K562 (cell line): ENCODE results near the gene CNRIP1. TPM values are rescaled to one million over a fixed set of nuclear protein-coding genes. Genes with fewer than 3 reads are reported as not detected.

ENCODE experiments used
- ARID2 ChIP-seq: fragments of 450-650 bp; IDR thresholded peaks from 2 replicates; pipeline ENCODE4 v1.6.1; 2017; ENCODE audit warnings: antibody characterized with exemption, mild to moderate bottlenecking
- BRCA1 ChIP-seq, 2 experiments: fragments of 450-650 bp in 1 of 2; sonication (generic) in 1 of 2; formaldehyde crosslinking in 1 of 2; IDR thresholded peaks; 2 replicates each; pipeline versions ENCODE4 v1.5.0 to v1.6.1; 2017 to 2020; ENCODE audit warnings: mild to moderate bottlenecking in 1 of 2, missing genetic modification reagents in 1 of 2
- CHD7 ChIP-seq: fragments of 200-600 bp; sonication (generic); IDR thresholded peaks from one replicate; pipeline ENCODE4 v1.6.1; 2012; ENCODE audit warnings: mild to moderate bottlenecking, low read depth, low read length, inconsistent platforms
- DLX4 ChIP-seq: fragments of 250-450 bp; sonication (Bioruptor Pico); IDR thresholded peaks from 2 replicates; pipeline ENCODE4 v1.6.1; 2021; ENCODE audit warnings: mild to moderate bottlenecking
- ESRRA ChIP-seq: fragments of 450-650 bp; IDR thresholded peaks from 2 replicates; pipeline ENCODE4 v1.6.1; 2014; ENCODE audit warnings: low read depth, mild to moderate bottlenecking, moderate library complexity, borderline replicate concordance
- FOXK1 ChIP-seq: sonication (generic); formaldehyde crosslinking; IDR thresholded peaks from 2 replicates; pipeline ENCODE4 v1.8.0; 2022; ENCODE audit warnings: missing genetic modification reagents, mild to moderate bottlenecking, borderline replicate concordance
- IRF2 ChIP-seq: sonication (generic); formaldehyde crosslinking; IDR thresholded peaks from 2 replicates; pipeline ENCODE4 v1.8.1; 2022; ENCODE audit warnings: mild to moderate bottlenecking, missing genetic modification reagents
- KLF16 ChIP-seq: IDR thresholded peaks from 2 replicates; pipeline ENCODE4 v1.6.1; 2016; ENCODE audit warnings: antibody characterized with exemption
- LARP7 ChIP-seq: fragments of 450-650 bp; IDR thresholded peaks from 2 replicates; pipeline ENCODE4 v1.6.1; 2016
- NRF1 ChIP-seq, 2 experiments: fragments of 450-650 bp; IDR thresholded peaks in 1 of 2; conservative IDR thresholded peaks in 1 of 2; 2 replicates each; pipeline ENCODE4 v1.6.1; 2014; ENCODE audit warnings: mild to moderate bottlenecking in 2 of 2
- POLR2AphosphoS5 ChIP-seq: IDR thresholded peaks from 2 replicates; pipeline ENCODE4 v1.6.1; 2011; ENCODE audit warnings: mild to moderate bottlenecking, low read depth, low read length, moderate library complexity; ENCODE audit not compliant: control insufficient read depth, insufficient read depth
- RHOXF2B ChIP-seq: fragments of 250-450 bp; sonication (Bioruptor Pico); conservative IDR thresholded peaks from 2 replicates; pipeline ENCODE4 v1.5.1; 2021
- SNRNP70 ChIP-seq: fragments of 200-400 bp; formaldehyde crosslinking; optimal IDR thresholded peaks from 2 replicates; pipeline ENCODE3; 2017; ENCODE audit warnings: low read depth, low read length
- SREBF1 ChIP-seq: fragments of 150-350 bp; IDR thresholded peaks from 2 replicates; pipeline ENCODE4 v1.6.1; 2014; ENCODE audit warnings: antibody characterized with exemption, low read depth, low read length, borderline replicate concordance
- STAT5B ChIP-seq: fragments of 250-450 bp; sonication (Bioruptor Pico); IDR thresholded peaks from 2 replicates; pipeline ENCODE4 v1.8.0; 2021; ENCODE audit warnings: mild to moderate bottlenecking, inconsistent platforms
- YBX1 ChIP-seq: fragments of 450-650 bp; IDR thresholded peaks from 2 replicates; pipeline ENCODE4 v1.7.1; 2016; ENCODE audit warnings: mild to moderate bottlenecking
- ZFP30 ChIP-seq: fragments of 250-450 bp; sonication (Bioruptor Pico); IDR thresholded peaks from 2 replicates; pipeline ENCODE4 v1.8.0; 2022; ENCODE audit warnings: moderate library complexity, mild to moderate bottlenecking, inconsistent platforms, borderline replicate concordance
- ZNF76 ChIP-seq: fragments of 250-450 bp; sonication (Bioruptor Pico); IDR thresholded peaks from 2 replicates; pipeline ENCODE4 v1.4.0; 2020; ENCODE audit warnings: mild to moderate bottlenecking, moderate library complexity, borderline replicate concordance
- polyA plus RNA-seq, 8 experiments: library from polyadenylated mRNA; depleted of rRNA in 4 of 8; stranded (reverse) in 5 of 8; unstranded in 3 of 8; fragments of >200 nt; fragmentation: Nextera tagmentation in 2 of 8; fragmentation: Illumina TruSeq in 1 of 8; extraction: Ambion mirVana in 2 of 8; extraction: Trizol in 1 of 8; gene quantifications; 2 replicates each; pipeline versions ENCODE4 v1.2.1 to v1.2.3, GENCODE V29; 2011 to 2014; ENCODE audit warnings: inconsistent platforms in 1 of 8, missing spikeins in 1 of 8
- total RNA-seq, 7 experiments: library from RNA; depleted of rRNA in 6 of 7; stranded (reverse); fragments of >200 nt in 6 of 7; fragmentation: Illumina TruSeq in 2 of 7; extraction: Trizol in 2 of 7; gene quantifications; 2 replicates each; pipeline versions ENCODE4 v1.2.1 to v1.2.3, GENCODE V29; 2011 to 2021; ENCODE audit warnings: low replicate concordance in 1 of 7

Gene CNRIP1
- total and polyA plus RNA-seq, 9 of the 15 experiments (the other 6 are each of a cell fraction or from before 2014, with no cell fraction given): 0.59 to 2.1 (median 1.5) TPM

- TF ChIP-seq POLR2AphosphoS5 (no peak; the same call in 1 of the 2 replicates), ZFP30 (CRISPR knock-in tag) (no peak), IRF2 (CRISPR knock-in tag) (no peak), KLF16 (0 out of 2 replicates have a peak, but pooled peaks have one; percentile 11), ARID2 (no peak), YBX1 (no peak), CHD7 (no peak), BRCA1 (IDR thresholded peaks at IDR 0.05) (no peak), BRCA1 (CRISPR knock-in tag; IDR thresholded peaks at IDR 0.05) (no peak), NRF1 (conservative IDR thresholded peaks at IDR 0.05 in 1 of 2, IDR thresholded peaks at IDR 0.05 in 1 of 2) (peak; percentile 80 to 82), SNRNP70 (no peak), DLX4 (no peak), ESRRA (no peak), FOXK1 (CRISPR knock-in tag) (no peak), ZNF76 (CRISPR knock-in tag) (no peak), SREBF1 (no peak), RHOXF2B (CRISPR knock-in tag) (no peak), LARP7 (no peak), STAT5B (CRISPR knock-in tag) (no peak)
Measured at GRCh38 chr2:68251187-68251854, 68.4 kb downstream of the CNRIP1 start (continued).
